Measurements from ENCODE around the gene NGB. TPM values are rescaled to one million over a fixed set of nuclear protein-coding genes. Genes with fewer than 3 reads are reported as not detected.

NGB gene
- total RNA-seq, 1 donor: not detected

GRCh38 chr14:77299771-77300170, 28.8 kb upstream of the NGB start:
- H3K4me3 ChIP-seq (ENCODE audit: low read depth, low read length): no peak overlapping the region
- no peak for DNase-seq (ENCODE audit: low read depth)
- TF ChIP-seq CTCF (IDR thresholded peaks at IDR 0.05; ENCODE audit: insufficient read depth, low read depth, low read length): no peak

GRCh38 chr14:77296906-77297305, 25.9 kb upstream of the NGB start:
- TF ChIP-seq CTCF (IDR thresholded peaks at IDR 0.05; ENCODE audit: insufficient read depth, low read depth, low read length): no peak
- no peak for DNase-seq (ENCODE audit: low read depth)
- no peak overlapping the region for H3K4me3 ChIP-seq (ENCODE audit: low read depth, low read length)

GRCh38 chr14:77296155-77296554, 25.1 kb upstream of the NGB start:
- TF ChIP-seq CTCF (IDR thresholded peaks at IDR 0.05; ENCODE audit: insufficient read depth, low read depth, low read length): no peak
- no peak for DNase-seq (ENCODE audit: low read depth)
- H3K4me3 ChIP-seq (ENCODE audit: low read depth, low read length): no peak overlapping the region

GRCh38 chr14:77290705-77291104, 19.7 kb upstream of the NGB start:
- DNase-seq (ENCODE audit: low read depth): peak; percentile 39

GRCh38 chr14:77286576-77286975, 15.6 kb upstream of the NGB start:
- no peak for TF ChIP-seq CTCF (IDR thresholded peaks at IDR 0.05; ENCODE audit: insufficient read depth, low read depth, low read length)

More at GRCh38 chr14:77290705-77291104, 19.7 kb upstream of the NGB start:
- TF ChIP-seq CTCF (IDR thresholded peaks at IDR 0.05; ENCODE audit: insufficient read depth, low read depth, low read length): no peak
- H3K4me3 ChIP-seq (ENCODE audit: low read depth, low read length): no peak overlapping the region

GRCh38 chr14:77284466-77284865, 13.5 kb upstream of the NGB start:
- DNase-seq (ENCODE audit: low read depth): no peak
- H3K4me3 ChIP-seq (ENCODE audit: low read depth, low read length): no peak overlapping the region
- no peak for TF ChIP-seq CTCF (IDR thresholded peaks at IDR 0.05; ENCODE audit: insufficient read depth, low read depth, low read length)

More at GRCh38 chr14:77286576-77286975, 15.6 kb upstream of the NGB start:
- DNase-seq (ENCODE audit: low read depth): no peak
- H3K4me3 ChIP-seq (ENCODE audit: low read depth, low read length): no peak overlapping the region

- TF ChIP-seq CTCF (IDR thresholded peaks at IDR 0.05; ENCODE audit: insufficient read depth, low read depth, low read length): no peak
- DNase-seq (ENCODE audit: low read depth): no peak
- H3K4me3 ChIP-seq (ENCODE audit: low read depth, low read length): no peak overlapping the region
Measured at GRCh38 chr14:77284066-77284465, 13.1 kb upstream of the NGB start.
